ENCODE measurements around the gene ZBTB9.

Gene ZBTB9

DNA sequence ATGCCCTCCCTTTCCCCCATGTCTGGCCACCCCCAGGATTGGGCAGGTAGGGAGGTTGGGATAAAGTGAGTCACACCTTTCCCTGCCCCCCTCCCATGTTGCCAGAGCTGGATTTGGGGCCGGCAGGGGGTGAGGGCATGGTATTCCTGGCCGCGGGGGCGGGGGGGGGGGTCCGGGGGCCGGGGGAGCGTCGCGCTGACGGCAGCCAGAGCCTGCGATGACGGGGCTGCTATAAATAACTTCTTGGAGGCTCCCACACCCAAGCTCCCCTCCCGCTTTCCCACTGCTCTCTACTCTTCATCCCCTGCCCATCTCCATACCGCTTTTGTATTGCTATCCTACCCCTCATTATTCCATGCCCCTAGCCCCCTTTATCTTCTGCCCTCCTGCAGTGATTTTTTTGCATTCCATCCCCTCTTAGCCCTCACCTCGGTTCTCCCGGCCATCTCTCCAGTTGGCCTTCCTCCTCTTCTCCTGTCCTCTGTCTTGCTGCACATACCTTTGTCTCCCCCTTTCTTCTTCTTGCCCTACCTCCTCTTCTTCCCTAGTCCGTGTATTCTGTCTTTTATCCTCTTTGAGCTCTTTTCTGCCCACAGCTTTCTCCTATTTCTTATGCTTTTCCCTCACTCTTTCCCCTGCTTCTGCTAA is 20.7 kb upstream of the ZBTB9 start:
- DNase-seq = no peak

DNA sequence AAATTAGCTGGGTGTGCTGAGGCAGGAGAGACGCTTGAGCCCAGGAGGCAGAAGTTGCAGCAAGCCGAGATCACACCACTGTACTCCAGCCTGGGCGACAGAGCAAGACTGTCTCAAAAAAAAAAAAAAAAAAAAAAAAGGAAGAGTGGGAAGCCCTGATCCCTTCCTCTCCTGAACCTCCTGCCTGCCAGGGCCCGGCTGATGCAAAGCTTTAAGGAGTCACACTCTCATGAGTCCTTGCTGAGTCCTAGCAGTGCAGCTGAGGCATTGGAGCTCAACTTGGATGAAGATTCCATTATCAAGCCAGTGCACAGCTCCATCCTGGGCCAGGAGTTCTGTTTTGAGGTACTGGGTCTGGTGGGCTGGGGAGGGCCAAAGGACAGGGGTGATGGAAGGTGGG is 19.4 kb upstream of the ZBTB9 start:
- DNase-seq = no peak

DNA sequence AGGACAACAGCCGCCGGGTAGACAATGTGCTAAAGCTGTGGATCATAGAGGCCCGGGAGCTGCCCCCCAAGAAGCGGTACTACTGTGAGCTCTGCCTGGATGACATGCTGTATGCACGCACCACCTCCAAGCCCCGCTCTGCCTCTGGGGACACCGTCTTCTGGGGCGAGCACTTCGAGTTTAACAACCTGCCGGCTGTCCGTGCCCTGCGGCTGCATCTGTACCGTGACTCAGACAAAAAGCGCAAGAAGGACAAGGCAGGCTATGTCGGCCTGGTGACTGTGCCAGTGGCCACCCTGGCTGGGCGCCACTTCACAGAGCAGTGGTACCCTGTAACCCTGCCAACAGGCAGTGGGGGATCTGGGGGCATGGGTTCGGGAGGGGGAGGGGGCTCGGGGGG is 16.7 kb upstream of the ZBTB9 start:
- no peak for DNase-seq

DNA sequence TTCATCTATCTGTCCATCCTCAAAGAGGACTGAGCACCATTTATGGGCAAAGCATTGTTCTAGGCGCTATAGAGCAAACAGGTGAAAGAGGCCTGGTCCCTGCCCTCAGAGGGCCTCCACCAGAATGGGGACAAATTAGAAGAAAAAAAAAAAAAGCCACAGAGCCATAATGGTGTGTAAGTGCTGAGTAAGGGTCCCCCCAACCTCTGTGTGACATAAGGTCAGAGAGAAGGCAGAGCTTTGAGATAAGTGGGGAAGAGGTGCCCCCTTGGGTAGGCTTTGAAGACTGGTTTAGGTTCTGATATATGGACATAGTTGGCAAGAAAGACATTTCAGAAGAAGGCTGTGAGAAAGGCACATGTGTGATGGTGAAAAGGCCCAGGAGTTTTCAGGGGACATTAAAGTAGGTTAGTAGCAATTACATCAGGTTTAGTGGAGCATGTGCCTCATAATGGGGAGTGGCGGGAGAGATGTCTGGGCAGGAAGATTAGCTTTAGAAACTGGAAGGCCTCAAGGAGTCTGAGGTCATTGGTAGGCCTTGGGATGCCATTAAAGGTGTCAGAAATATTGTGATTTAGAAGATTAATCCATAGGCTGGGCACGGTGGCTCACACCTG is 15.3 kb upstream of the ZBTB9 start:
- DNase-seq = no peak

DNA sequence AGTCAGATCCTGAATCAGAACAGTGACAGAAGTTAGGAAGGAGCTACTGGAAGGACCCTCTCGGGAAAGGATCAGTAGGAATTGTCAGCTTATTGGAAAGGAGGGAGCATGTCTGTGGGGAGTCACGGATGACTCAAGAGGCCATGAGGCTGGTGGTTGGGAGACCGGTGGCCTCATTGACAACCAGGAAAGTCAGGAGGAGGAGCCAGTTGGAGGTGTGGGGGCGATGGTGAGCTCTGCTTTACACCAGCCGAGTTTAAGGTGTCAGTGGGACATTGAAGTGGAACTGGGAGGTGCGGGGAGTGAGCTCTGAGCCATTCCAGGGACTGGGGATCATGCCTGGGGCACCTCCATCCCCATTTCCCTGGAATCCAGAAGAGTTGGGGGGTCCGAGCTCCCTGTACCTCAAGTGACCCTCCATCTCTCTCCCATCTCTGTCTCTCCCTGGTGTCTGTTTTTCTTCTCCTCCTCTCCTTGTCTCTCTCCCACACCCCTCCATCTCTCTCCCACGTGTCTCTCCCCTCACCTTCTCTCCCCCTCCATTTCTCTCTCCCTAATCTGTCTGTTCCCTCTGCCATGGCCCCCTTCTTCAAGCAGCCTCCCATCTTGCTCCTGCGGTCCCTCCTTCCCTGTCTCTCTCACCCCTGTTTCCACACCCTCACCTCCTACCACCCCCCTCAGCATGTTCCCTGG is 14.3 kb upstream of the ZBTB9 start:
- no peak for DNase-seq

DNA sequence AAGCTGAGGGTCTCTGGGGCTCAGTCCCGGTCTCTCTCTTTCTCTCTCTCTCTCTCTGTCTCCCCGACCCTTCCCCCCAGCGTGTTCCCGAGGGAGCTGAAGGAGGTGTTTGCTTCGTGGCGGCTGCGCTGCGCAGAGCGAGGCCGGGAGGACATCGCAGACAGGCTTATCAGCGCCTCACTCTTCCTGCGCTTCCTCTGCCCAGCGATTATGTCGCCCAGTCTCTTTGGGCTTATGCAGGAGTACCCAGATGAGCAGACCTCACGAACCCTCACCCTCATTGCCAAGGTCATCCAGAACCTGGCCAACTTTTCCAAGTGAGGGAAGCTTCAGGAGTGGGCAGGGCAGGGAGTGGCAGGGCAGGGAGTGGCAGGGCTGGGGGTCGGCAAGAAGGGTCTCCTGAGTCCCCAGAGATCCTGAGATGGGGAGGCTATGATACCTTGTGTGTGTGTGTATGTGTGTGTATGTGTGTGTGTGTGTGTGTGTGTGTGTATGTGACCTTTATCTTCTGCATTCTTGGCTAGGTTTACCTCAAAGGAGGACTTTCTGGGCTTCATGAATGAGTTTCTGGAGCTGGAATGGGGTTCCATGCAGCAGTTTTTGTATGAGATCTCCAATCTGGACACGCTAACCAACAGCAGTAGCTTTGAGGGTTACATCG is 13.6 kb upstream of the ZBTB9 start:
- no peak for DNase-seq

DNA sequence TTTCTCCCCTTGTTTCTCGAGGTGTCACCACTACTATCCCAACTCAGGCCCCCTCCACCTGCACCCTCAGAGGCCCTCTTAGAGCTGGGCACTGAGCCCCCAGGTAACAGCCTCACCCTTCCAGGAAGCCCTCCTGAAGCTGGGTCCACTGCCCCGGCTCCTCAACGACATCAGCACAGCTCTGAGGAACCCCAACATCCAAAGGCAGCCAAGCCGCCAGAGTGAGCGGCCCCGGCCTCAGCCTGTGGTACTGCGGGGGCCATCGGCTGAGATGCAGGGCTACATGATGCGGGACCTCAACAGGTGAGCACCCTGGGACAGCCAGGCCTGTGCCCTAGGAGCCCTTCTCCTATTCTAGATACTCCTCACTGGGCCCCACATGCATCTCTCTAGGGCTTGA is 12.9 kb upstream of the ZBTB9 start:
- DNase-seq = no peak

DNA sequence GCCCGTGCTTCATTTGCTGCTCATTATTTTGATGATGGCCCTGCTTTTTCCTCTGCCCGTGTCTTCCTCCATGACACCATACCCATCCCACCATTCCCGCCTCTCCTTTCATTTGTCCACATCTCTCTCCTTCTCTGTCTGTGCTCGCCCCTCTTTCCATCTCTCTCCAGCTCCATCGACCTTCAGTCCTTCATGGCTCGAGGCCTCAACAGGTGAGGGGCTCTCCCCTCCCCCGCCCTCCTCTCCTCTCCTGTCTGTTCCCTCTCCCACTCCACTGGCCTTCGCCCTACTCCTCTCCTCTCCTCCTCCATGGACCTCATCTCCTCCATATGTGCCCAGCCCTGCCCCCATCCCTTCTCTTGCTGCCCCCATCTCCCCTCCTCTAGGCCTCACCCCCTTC is 12.1 kb upstream of the ZBTB9 start:
- no peak for DNase-seq

DNA sequence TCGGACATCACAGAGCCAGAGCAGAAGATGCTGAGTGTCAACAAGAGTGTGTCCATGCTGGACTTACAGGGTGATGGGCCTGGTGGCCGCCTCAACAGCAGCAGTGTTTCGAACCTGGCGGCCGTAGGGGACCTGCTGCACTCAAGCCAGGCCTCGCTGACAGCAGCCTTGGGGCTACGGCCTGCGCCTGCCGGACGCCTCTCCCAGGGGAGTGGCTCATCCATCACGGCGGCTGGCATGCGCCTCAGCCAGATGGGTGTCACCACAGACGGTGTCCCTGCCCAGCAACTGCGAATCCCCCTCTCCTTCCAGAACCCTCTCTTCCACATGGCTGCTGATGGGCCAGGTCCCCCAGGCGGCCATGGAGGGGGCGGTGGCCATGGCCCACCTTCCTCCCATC is 11.4 kb upstream of the ZBTB9 start:
- no peak for DNase-seq

DNA sequence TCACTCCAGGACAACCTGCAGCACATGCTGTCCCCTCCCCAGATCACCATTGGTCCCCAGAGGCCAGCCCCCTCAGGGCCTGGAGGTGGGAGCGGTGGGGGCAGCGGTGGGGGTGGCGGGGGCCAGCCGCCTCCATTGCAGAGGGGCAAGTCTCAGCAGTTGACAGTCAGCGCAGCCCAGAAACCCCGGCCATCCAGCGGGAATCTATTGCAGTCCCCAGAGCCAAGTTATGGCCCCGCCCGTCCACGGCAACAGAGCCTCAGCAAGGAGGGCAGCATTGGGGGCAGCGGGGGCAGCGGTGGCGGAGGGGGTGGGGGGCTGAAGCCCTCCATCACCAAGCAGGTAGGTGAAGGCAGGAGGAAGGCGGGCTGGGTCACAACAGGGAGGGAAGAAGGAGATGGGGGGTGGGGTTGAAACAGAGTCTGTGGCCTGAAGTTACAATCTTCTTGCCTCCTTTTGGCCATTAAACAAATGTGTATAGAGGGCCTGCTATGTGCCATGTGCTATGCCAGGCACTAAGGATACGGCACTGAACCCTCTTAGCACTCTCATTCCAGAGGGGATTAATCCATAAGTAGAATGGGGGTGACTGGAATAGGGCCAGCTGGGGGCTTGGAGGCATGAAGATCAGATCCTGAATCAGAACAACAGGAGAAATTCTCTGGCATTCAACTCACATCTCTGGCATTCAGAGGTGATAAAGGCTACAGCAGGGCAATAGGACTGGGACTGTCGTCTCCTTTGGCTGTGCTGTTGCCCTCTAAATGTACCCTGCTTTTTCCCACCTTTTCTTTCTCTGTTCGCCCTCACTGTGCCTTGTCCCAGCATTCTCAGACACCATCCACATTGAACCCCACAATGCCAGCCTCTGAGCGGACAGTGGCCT is 10.5 kb upstream of the ZBTB9 start:
- DNase-seq = no peak

DNA sequence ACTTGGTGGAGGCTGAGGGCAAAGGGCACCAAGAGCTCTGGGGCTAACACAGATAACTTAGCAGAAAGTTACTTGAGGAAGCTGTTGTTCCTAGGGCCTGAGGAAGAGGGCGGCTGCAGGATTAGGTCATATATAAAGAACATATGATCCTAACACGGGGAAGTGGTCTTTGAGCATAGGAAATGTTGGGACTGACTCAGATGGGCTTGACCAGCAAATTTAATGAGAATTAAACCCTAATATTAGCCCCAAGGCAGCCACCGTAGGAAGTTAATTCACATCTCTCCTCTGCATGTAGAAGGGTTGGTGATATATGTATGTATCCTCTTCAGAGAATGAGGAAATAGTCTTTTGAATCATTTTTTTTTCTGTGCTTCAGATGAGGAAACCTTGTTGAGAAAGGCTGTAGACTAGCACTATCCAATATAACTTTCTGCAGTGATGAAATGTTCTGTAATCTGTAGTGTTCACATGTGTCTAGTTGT is 9.2 kb upstream of the ZBTB9 start:
- no peak for DNase-seq

DNA sequence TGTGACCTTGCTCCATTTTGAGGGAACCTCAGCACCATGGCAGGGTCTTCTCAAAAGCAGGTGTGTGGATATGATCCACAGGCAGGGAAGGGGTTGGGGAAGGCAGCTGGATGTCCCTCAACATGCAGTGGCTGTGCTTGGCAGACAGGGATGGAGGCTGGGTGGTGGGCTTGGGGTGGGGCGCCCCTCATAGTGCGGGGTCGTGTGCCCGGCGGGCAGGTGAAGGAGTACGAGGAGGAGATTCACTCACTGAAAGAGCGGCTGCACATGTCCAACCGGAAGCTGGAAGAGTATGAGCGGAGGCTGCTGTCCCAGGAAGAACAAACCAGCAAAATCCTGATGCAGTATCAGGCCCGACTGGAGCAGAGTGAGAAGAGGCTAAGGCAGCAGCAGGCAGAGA is 8.0 kb upstream of the ZBTB9 start:
- DNase-seq = no peak

DNA sequence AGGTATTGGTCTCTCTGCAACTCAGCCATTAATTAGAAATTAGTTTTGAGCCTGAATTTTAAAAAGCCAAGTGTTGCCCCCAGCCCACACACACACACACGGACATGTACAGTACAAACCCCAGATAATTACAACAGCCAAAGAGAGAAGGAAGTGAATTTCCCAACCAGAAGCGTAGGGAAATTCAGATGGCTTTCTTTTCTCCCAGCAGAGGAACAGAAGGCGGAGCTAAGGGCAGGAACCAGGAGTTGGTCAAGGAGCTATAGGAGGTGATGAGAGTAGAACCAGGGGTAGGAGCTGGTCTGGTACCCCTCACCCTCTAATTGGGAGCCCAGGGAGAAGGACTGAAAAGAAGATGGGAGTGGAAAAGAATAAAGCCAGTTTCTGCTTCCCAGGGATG is 3.9 kb upstream of the ZBTB9 start:
- no peak for DNase-seq

DNA sequence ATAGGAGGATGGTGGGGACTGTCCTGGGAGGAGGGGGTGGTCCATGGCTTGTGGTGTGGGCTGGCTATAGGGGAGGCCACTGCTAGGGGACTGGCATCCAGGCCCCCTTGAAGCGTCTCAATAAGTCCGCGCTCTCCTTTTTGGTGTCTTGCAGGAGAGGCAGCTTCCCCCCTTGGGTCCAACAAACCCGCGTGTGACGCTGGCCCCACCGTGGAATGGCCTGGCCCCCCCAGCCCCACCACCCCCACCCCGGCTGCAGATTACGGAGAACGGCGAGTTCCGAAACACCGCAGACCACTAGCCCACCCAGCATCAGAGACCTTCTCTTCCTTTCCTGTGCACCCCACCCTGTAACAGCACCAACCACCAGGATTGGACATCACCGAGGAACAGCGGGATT is 2.8 kb upstream of the ZBTB9 start:
- no peak for DNase-seq

DNA sequence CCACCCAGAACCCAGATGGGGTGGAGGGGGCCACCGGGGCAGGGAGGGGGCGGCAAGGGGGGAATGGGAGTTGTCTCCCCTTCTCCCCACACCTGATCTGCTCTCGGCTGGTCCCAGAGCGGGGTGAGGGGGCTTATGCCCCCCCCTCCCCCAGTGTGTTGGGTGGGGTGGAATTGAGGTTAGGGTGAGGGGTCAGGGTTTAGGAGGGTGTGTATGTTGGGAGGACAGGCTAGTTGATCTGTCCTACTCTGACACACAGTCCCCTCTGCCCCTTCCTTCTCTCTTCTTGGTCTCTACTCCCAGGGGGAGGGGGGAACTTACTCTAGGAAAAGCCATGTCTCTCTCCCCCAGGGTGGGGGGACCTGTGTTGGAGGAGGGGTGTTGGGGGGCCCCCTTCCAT is 1.9 kb upstream of the ZBTB9 start:
- DNase-seq = no peak

DNA sequence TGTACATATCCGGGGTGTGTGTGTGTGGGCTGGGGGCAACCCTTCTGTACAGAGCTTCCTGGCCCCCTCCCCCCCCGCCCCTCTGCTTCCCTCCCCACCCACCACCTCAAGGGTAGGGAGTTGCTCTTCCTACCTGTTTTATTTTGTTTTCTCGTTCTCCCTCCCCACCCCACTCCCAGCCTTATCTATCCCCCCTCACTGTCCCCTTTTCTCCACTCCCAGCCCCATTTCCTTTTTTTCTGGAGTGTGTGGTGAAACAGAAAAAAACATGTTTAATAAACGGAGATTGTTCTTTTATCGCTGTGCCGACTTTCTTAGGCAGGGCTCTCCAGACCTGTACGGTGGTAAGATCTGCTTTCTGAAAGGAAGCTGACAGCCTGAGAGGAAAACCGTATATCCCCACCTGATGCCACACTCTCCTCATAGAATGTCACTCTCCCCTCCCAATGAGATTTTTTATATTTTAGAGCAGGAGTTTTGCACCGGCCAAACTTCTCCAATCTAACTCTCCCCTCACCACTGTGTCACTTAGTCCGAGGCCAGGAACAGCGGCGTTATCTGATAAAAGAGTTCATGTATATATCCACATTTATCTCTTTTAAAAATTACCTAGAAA is 875 bp upstream of the ZBTB9 start:
- DNase-seq = no peak

DNA sequence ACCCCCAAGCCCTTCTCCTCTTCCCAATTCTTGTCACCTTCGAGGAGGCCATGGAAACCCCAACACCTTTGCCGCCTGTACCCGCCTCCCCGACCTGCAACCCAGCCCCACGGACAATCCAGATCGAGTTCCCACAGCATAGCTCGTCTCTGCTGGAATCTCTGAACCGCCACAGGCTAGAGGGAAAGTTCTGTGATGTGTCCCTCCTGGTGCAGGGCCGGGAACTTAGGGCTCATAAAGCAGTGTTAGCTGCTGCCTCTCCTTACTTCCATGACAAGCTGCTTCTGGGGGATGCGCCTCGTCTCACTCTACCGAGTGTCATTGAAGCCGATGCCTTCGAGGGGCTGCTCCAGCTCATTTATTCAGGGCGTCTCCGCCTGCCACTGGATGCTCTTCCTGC is 675 bp downstream of the ZBTB9 start:
- DNase-seq = no peak

DNA sequence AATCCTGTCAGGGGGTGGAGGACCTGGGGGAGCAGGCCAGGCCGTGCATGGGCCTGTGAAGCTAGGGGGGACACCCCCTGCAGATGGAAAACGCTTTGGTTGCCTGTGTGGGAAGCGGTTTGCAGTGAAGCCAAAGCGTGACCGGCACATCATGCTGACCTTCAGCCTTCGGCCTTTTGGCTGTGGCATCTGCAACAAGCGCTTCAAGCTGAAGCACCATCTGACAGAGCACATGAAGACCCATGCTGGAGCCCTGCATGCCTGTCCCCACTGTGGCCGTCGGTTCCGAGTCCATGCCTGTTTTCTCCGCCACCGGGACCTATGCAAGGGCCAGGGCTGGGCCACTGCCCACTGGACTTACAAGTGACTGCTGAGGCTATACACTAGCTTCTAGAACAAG is 1.8 kb downstream of the ZBTB9 start:
- DNase-seq = no peak

DNA sequence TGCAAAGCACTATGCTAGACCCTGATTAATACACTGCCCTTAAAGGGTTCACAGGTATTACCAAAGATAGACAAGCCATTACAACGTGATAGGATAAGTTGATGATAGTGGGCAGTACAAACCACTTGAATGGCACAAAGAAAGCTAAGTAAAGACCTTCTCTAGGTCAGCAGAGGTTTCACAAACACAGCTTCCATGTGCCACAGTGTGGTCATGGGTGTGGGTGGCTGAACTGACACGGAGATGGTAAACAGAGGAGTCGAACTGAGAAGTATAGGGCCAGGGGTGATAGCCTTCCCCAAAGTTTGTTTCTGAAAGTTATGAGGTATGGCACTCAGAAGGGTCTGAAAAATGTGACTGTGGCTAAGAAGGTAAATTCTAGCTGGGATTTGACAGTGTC is 4.3 kb downstream of the ZBTB9 start:
- DNase-seq = no peak

DNA sequence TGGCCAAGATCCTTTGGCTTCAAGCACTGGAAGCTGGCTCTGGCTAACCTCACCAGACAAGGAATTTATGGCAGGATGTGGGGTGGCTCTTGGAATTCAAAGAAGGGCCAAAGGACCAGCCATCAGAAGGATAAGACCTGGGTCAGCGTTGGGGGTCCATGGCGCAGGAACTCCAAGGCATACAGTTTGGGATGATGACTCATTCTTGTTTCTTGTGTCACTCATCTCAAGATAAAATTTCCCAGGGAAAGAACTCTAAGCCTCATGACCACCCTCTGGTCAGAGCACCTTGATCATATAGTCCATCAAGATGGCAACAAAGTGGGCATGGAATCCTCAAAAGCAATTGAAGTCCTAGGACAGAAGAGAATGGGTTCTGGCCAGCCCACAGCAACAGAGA is 4.8 kb downstream of the ZBTB9 start:
- no peak for DNase-seq

DNA sequence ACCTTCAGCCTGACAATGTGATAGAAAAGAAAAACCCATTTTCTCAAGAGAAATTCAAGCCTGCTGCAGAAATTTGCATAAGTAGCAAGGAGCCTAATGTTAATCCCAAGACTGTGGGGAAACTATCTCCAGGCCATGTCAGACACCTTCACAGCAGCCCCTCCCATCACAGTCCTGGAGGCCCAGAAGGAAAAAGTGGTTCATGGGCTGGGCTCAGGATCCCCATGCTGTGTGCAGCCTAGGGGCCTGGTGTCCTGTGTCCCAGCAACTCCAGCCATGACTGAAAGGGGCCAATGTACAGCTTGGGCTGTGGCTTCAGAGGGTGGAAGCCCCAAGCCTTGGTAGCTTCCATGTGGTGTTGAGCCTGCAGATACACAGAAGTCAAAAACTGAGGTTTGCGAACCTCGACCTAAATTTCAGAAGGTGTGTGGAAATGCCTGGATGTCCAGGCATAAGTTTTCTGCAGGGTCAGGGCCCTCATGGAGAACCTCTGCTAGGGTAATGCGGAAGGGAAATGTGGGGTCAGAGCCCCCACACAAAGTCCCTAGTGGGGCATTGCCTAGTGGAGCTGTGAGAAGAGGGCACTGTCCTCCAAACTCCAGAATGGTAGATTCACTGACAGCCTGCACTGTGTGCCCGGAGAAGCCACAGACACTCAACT is 11.8 kb downstream of the ZBTB9 start:
- no peak for DNase-seq

DNA sequence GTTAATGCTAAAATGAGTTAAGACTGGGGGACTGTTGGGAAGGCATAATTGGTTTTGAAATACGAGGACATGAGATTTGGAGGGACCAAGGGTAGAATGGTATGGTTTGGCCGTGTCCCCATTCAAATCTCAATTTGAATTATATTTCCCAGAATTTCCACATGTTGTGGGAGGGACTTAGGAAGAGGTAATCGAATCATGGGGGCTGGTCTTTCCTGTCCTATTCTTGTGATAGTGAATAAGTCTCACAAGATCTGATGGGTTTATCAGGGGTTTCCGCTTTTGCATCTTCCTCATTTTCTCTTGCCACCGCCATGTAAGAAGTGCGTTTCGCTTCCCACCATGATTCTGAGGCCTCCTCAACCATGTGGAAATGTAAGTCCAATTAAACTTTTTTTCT is 12.7 kb downstream of the ZBTB9 start:
- no peak for DNase-seq
